ENCODE measurements around the gene PGA4.

PGA4 gene

DNA sequence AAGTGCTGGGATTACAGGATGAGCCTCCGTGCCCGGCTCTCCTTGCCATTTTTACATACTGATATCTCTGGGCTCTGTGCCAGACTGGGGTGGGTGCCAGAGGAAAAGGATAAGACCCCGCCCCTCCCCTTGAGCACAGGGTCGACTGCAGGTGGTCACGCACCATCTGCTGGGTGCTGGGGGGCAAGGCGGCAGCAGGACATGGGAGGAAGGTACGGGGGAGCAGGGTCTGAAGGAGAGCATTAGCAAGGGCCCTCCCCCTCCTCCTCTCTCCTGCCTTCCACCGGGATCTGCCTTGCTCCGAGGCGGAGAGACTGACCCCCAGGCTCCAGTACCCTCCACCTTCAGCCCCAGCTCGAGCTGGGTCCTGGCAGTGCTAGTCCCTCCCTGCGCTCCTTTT, 28.6 kb upstream of the PGA4 start (continued):
- TF ChIP-seq, protein P1, sequence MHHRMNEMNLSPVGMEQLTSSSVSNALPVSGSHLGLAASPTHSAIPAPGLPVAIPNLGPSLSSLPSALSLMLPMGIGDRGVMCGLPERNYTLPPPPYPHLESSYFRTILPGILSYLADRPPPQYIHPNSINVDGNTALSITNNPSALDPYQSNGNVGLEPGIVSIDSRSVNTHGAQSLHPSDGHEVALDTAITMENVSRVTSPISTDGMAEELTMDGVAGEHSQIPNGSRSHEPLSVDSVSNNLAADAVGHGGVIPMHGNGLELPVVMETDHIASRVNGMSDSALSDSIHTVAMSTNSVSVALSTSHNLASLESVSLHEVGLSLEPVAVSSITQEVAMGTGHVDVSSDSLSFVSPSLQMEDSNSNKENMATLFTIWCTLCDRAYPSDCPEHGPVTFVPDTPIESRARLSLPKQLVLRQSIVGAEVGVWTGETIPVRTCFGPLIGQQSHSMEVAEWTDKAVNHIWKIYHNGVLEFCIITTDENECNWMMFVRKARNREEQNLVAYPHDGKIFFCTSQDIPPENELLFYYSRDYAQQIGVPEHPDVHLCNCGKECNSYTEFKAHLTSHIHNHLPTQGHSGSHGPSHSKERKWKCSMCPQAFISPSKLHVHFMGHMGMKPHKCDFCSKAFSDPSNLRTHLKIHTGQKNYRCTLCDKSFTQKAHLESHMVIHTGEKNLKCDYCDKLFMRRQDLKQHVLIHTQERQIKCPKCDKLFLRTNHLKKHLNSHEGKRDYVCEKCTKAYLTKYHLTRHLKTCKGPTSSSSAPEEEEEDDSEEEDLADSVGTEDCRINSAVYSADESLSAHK (tag by site-specific recombination; IDR thresholded peaks at IDR 0.05) = no peak
- TF ChIP-seq ZNF19 (tag by site-specific recombination; IDR thresholded peaks at IDR 0.05; ENCODE audit: low read depth) = no peak
- no peak for TF ChIP-seq ZNF335 (tag by site-specific recombination; conservative IDR thresholded peaks at IDR 0.05)
- no peak for TF ChIP-seq ZNF629 (tag by site-specific recombination; IDR thresholded peaks at IDR 0.05)

DNA sequence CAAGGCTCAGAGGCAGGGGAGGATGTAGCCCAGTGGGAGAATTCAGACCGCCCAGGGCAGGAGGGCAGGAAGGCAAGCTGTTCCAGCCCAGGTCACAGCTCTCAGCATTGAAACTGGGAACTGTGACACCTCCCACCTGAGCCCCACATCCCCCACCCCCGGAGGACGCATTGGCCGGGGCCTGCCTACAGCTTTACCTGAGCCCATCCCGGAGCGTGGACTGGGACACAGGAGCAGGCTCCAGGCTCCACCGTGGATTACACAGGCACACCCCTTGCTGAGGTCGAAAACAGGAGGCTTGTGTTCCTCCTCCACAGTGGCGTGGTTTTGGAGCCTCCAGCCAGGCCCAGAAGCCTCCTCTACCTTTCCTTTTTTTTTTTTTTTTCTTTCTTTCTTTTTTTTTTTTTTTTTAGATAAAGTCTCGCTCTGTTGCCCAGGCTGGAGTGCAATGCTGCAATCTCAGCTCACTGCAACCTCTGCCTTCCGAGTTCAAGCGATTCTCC, 27.9 kb upstream of the PGA4 start:
- ChIA-PET POLR2A (no interaction called here), CTCF (no interaction called here)
- no peak overlapping the region for H3K4me3 ChIP-seq (ENCODE audit: low read depth, low read length)
- H3K27ac ChIP-seq (ENCODE audit: extremely low read depth, low read depth, low read length) = no peak overlapping the region
- no peaks in the 10 kb centered on the region for H3K9me3 ChIP-seq (ENCODE audit: control insufficient read depth, insufficient read depth, low read depth, low read length)
- no peak for TF ChIP-seq ZNF19 (tag by site-specific recombination; IDR thresholded peaks at IDR 0.05; ENCODE audit: low read depth)
- TF ChIP-seq ZNF169 (tag by site-specific recombination; IDR thresholded peaks at IDR 0.05) = no peak
- no peak for TF ChIP-seq ZNF624 (tag by site-specific recombination; IDR thresholded peaks at IDR 0.05)
- TF ChIP-seq, protein P2, sequence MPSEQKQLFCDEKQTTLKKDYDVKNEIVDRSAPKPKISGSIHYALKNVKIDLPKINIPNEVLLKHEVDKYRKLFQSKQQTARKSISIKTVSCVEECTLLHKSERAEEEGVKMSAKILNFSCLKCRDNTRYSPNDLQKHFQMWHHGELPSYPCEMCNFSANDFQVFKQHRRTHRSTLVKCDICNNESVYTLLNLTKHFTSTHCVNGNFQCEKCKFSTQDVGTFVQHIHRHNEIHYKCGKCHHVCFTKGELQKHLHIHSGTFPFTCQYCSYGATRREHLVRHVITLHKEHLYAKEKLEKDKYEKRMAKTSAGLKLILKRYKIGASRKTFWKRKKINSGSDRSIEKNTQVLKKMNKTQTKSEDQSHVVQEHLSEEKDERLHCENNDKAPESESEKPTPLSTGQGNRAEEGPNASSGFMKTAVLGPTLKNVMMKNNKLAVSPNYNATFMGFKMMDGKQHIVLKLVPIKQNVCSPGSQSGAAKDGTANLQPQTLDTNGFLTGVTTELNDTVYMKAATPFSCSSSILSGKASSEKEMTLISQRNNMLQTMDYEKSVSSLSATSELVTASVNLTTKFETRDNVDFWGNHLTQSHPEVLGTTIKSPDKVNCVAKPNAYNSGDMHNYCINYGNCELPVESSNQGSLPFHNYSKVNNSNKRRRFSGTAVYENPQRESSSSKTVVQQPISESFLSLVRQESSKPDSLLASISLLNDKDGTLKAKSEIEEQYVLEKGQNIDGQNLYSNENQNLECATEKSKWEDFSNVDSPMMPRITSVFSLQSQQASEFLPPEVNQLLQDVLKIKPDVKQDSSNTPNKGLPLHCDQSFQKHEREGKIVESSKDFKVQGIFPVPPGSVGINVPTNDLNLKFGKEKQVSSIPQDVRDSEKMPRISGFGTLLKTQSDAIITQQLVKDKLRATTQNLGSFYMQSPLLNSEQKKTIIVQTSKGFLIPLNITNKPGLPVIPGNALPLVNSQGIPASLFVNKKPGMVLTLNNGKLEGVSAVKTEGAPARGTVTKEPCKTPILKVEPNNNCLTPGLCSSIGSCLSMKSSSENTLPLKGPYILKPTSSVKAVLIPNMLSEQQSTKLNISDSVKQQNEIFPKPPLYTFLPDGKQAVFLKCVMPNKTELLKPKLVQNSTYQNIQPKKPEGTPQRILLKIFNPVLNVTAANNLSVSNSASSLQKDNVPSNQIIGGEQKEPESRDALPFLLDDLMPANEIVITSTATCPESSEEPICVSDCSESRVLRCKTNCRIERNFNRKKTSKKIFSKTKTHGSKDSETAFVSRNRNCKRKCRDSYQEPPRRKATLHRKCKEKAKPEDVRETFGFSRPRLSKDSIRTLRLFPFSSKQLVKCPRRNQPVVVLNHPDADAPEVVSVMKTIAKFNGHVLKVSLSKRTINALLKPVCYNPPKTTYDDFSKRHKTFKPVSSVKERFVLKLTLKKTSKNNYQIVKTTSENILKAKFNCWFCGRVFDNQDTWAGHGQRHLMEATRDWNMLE (tag by site-specific recombination; conservative IDR thresholded peaks at IDR 0.05; ENCODE audit: low read depth) = no peak
- H3K4me1 ChIP-seq (ENCODE audit: control insufficient read depth, insufficient read depth, low read length) = no peaks in the 10 kb centered on the region
- no peaks in the 10 kb centered on the region for H3K36me3 ChIP-seq (ENCODE audit: control insufficient read depth in 2 of 2, insufficient read depth in 1 of 2, low read length in 2 of 2)

DNA sequence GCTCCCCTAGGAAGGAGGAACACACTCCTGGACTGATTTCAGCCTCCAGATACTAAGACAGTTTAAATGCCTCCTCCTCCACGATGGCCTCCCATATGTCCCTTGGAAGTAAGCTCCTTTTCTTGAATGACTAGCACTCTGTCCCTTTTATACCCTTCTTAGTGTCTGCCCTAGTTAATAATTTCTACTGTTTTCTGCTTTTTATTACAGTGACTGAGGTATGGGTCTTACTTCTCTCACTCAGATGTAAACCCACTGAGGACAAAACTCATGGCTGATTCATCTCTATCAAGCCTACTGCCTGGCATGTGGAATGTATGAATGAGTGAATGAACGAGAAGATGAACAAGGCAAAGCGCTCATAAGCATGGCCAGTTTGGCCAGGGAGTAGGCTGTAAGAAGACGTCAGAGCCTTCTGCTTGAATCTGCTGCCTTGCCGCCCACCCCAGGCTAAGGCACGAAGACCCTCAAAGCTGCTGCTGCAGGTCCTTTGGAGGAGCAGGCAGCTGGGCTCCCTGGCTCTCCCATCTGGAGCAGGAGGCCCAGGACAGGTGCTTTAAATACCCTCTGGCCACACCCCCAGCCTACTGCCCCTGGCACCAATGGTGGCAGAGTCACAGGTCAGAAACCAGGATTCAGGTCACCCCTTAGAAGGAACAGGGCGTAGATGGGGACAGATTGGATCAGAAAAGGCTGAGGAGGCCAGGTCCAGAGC, 27.0 kb upstream of the PGA4 start:
- Histone ChIP-seq H3K27ac (ENCODE audit: extremely low read depth, low read depth, low read length) (no peak overlapping the region), H3K4me3 (ENCODE audit: low read depth, low read length) (no peak overlapping the region), H3K9me3 (ENCODE audit: control insufficient read depth, insufficient read depth, low read depth, low read length) (no peaks in the 10 kb centered on the region), H3K4me1 (ENCODE audit: control insufficient read depth, insufficient read depth, low read length) (no peaks in the 10 kb centered on the region), H3K36me3 (ENCODE audit: control insufficient read depth in 2 of 2, insufficient read depth in 1 of 2, low read length in 2 of 2) (no peaks in the 10 kb centered on the region)
- POLR2A ChIA-PET = no interaction called here
- CTCF ChIA-PET = no interaction called here
- TF ChIP-seq, protein P1 (tag by site-specific recombination; IDR thresholded peaks at IDR 0.05) = no peak
- TF ChIP-seq ZNF621 (tag by site-specific recombination; IDR thresholded peaks at IDR 0.05) (no peak), ZBTB1 (tag by site-specific recombination; IDR thresholded peaks at IDR 0.05) (no peak), ZNF670 (tag by site-specific recombination; IDR thresholded peaks at IDR 0.05; ENCODE audit: low read depth) (no peak), ZNF629 (tag by site-specific recombination; IDR thresholded peaks at IDR 0.05) (no peak), ZNF19 (tag by site-specific recombination; IDR thresholded peaks at IDR 0.05; ENCODE audit: low read depth) (no peak), ZNF76 (tag by site-specific recombination; IDR thresholded peaks at IDR 0.05; ENCODE audit: borderline replicate concordance, low read depth) (no peak), ZNF112 (tag by site-specific recombination; IDR thresholded peaks at IDR 0.05) (no peak), SCRT1 (tag by site-specific recombination; IDR thresholded peaks at IDR 0.05; ENCODE audit: borderline replicate concordance) (no peak), ZNF394 (tag by site-specific recombination; IDR thresholded peaks at IDR 0.05; ENCODE audit: borderline replicate concordance) (no peak)
- TF ChIP-seq, protein P3, sequence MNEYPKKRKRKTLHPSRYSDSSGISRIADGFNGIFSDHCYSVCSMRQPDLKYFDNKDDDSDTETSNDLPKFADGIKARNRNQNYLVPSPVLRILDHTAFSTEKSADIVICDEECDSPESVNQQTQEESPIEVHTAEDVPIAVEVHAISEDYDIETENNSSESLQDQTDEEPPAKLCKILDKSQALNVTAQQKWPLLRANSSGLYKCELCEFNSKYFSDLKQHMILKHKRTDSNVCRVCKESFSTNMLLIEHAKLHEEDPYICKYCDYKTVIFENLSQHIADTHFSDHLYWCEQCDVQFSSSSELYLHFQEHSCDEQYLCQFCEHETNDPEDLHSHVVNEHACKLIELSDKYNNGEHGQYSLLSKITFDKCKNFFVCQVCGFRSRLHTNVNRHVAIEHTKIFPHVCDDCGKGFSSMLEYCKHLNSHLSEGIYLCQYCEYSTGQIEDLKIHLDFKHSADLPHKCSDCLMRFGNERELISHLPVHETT (tag by site-specific recombination; IDR thresholded peaks at IDR 0.05) = no peak
- TF ChIP-seq, protein P4, sequence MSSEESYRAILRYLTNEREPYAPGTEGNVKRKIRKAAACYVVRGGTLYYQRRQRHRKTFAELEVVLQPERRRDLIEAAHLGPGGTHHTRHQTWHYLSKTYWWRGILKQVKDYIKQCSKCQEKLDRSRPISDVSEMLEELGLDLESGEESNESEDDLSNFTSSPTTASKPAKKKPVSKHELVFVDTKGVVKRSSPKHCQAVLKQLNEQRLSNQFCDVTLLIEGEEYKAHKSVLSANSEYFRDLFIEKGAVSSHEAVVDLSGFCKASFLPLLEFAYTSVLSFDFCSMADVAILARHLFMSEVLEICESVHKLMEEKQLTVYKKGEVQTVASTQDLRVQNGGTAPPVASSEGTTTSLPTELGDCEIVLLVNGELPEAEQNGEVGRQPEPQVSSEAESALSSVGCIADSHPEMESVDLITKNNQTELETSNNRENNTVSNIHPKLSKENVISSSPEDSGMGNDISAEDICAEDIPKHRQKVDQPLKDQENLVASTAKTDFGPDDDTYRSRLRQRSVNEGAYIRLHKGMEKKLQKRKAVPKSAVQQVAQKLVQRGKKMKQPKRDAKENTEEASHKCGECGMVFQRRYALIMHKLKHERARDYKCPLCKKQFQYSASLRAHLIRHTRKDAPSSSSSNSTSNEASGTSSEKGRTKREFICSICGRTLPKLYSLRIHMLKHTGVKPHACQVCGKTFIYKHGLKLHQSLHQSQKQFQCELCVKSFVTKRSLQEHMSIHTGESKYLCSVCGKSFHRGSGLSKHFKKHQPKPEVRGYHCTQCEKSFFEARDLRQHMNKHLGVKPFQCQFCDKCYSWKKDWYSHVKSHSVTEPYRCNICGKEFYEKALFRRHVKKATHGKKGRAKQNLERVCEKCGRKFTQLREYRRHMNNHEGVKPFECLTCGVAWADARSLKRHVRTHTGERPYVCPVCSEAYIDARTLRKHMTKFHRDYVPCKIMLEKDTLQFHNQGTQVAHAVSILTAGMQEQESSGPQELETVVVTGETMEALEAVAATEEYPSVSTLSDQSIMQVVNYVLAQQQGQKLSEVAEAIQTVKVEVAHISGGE (tag by site-specific recombination; conservative IDR thresholded peaks at IDR 0.05; ENCODE audit: low read depth) = no peak
